Measurements from ENCODE around the gene FGFR3.

DNA sequence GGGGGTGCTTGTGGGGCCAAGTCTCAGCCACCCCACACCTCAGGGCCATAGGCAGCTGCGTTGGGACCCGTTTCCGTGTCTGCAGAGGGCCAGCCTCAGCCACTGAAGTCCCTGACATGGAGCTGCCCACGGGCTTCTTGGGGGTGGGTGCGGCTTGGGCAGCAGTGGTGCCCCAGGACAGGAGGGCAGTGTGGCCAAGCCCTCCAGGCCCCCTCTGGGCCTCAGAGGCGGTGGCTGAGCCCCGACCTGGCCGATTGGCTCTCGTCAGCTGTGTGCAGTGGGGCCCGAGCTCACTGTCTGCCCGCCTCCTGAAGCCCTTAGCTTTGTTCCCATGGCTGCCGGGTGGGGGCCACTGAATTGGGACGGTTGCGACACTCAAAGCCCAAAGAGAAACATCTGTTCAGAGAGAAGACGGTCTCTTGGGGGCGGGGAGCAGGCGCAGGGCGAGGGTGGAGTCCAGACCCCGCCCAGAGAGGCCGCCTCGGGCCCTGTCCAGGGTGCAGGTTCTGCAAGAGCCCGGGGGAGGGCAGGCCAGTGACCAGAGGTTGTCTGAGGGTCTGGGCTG is 9.1 kb downstream of the FGFR3 start:
- TF ChIP-seq, protein P1, sequence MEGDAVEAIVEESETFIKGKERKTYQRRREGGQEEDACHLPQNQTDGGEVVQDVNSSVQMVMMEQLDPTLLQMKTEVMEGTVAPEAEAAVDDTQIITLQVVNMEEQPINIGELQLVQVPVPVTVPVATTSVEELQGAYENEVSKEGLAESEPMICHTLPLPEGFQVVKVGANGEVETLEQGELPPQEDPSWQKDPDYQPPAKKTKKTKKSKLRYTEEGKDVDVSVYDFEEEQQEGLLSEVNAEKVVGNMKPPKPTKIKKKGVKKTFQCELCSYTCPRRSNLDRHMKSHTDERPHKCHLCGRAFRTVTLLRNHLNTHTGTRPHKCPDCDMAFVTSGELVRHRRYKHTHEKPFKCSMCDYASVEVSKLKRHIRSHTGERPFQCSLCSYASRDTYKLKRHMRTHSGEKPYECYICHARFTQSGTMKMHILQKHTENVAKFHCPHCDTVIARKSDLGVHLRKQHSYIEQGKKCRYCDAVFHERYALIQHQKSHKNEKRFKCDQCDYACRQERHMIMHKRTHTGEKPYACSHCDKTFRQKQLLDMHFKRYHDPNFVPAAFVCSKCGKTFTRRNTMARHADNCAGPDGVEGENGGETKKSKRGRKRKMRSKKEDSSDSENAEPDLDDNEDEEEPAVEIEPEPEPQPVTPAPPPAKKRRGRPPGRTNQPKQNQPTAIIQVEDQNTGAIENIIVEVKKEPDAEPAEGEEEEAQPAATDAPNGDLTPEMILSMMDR (IDR thresholded peaks at IDR 0.05) = no peak
- TF ChIP-seq POLR2A (IDR thresholded peaks at IDR 0.05) = no peak

Data from heart left ventricle (tissue), 13 donors.